Progenitor cell of endocrine pancreas (in vitro differentiated cells): ENCODE data around the gene PPM1H. TPM values are rescaled to one million over a fixed set of nuclear protein-coding genes. Genes with fewer than 3 reads are reported as not detected.
A peak's percentile ranks its signal among the peaks of the same experiment; 100 is the strongest.

Experiments
- DNase-seq: peaks from one replicate; pipeline ENCODE4 v3.0.0; 2021; ENCODE audit warnings: low spot score; ENCODE audit not compliant: unreplicated experiment
- H3K27ac Mint-ChIP-seq: 2 replicates; pipeline ENCODE4 v1.8.0; 2021; ENCODE audit warnings: mild to moderate bottlenecking, moderate library complexity, mixed read lengths
- H3K27me3 Mint-ChIP-seq: 2 replicates; pipeline ENCODE4 v1.8.0; 2021; ENCODE audit warnings: mixed read lengths
- H3K36me3 Mint-ChIP-seq: 2 replicates; pipeline ENCODE4 v1.8.0; 2022; ENCODE audit warnings: mixed read lengths; ENCODE audit not compliant: insufficient read depth
- H3K4me1 Mint-ChIP-seq: 2 replicates; pipeline ENCODE4 v1.8.0; 2021; ENCODE audit warnings: low read depth, mixed read lengths
- H3K4me3 Mint-ChIP-seq: 2 replicates; pipeline ENCODE4 v1.8.0; 2021; ENCODE audit warnings: low read depth, mild to moderate bottlenecking, moderate library complexity, mixed read lengths
- H3K9me3 Mint-ChIP-seq: 2 replicates; pipeline ENCODE4 v1.8.0; 2021; ENCODE audit warnings: low read depth, mixed read lengths
- CTCF ChIP-seq: fragments of 200-600 bp; sonication (generic); IDR thresholded peaks from one replicate; pipeline ENCODE4 v1.5.0; 2021; ENCODE audit warnings: antibody characterized with exemption, mild to moderate bottlenecking; ENCODE audit not compliant: unreplicated experiment
- long read RNA-seq: library from polyadenylated mRNA; unstranded; transcript quantifications from one replicate; pipeline ENCODE4 v2.0.0, GENCODE V29; 2020
- total RNA-seq: library from RNA; stranded (reverse); gene quantifications from 2 replicates; pipeline ENCODE4 v1.2.1, GENCODE V29; 2021

PPM1H gene, protein sequence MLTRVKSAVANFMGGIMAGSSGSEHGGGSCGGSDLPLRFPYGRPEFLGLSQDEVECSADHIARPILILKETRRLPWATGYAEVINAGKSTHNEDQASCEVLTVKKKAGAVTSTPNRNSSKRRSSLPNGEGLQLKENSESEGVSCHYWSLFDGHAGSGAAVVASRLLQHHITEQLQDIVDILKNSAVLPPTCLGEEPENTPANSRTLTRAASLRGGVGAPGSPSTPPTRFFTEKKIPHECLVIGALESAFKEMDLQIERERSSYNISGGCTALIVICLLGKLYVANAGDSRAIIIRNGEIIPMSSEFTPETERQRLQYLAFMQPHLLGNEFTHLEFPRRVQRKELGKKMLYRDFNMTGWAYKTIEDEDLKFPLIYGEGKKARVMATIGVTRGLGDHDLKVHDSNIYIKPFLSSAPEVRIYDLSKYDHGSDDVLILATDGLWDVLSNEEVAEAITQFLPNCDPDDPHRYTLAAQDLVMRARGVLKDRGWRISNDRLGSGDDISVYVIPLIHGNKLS
- total RNA-seq: 24.9 and 25.4 TPM in 2 replicates
- long read RNA-seq, partial matches to known transcripts: 1 of 9 reads
- long read RNA-seq, other reads (novel, unspliced or antisense): 8 of 9 reads

DNA sequence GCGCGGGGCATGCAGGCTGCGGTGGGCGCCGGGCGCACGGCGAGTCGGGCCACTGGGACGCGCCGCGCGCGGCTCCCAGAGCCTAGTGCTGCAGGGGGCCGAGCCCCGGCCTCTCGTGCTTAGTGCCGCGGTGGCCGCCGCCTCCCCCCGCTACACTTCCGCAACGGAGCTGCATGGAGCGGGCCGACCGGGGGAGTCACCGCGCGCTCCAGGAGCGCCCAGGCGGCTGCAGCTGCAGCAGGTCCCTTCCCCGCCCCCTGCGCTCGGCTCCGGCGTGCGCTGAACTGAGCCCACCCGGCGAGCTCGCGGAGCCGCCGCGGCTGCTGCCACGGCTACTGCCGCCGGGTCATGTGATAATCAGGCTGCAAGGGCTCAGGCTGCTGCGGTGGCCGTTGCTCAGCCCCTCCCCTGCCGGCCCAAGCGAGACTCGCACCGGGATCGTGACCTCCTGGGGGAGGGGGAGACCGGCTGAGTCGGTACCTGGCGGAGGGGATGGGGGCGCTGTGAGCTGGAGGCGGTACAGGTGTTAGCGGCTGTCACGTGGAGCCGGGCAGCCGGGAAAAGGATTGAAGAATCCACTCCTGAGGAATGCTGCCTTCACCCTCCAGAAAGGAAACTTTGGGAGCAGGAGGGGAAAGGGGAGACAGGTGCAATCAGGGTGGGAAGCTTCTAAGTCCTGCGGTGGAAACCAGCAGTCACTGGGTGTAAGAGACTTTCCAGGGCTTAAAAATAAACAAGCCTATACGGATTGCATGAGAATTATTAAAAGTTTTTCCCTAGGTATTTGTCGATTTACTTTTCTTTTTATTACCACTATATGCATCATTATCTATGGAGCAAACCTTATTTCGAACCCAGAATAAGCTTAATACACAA, at the start of gene PPM1H:
TSS of gene PPM1H (minus strand) at position 352 of the 876 bp plus-strand sequence. CDS start 414 bp downstream, outside the sequence.
- peaks cover 3% of the 10 kb centered on the region for H3K27me3 Mint-ChIP-seq
- H3K36me3 Mint-ChIP-seq: no peaks in the 10 kb centered on the region
- H3K27ac Mint-ChIP-seq: peak within 1 kb of the TSS; percentile 97
- TF ChIP-seq CTCF: peak; percentile 90
- peak; percentile 98 for DNase-seq
- peak within 1 kb of the TSS; percentile 96 for H3K4me3 Mint-ChIP-seq
- peaks cover 23% of the 10 kb centered on the region for H3K4me1 Mint-ChIP-seq
- H3K9me3 Mint-ChIP-seq: no peaks in the 10 kb centered on the region

DNA sequence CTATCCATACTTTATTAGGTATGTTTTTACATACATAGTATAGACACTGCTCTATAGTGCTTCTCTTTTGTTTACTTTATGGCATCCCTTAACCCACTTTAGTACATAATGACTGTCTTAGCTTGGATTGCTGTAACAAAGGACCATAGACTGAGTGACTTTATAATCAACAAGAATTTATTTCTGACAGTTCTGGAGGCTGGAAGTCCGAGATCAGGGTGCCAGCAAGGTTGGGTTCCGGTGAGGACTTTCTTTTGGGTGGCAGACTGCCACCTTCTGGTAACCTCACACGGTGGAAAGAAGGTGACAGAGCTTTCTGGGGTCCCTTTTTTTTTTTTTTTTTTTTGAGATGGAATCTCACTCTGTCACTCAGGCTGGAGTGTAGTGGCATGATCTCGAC, 48.6 kb upstream of the PPM1H start:
- TF ChIP-seq CTCF: peak; percentile 20
- no peaks in the 10 kb centered on the region for H3K9me3 Mint-ChIP-seq
- no peak overlapping the region for H3K4me3 Mint-ChIP-seq
- DNase-seq: no peak
- H3K36me3 Mint-ChIP-seq: no peaks in the 10 kb centered on the region
- H3K27ac Mint-ChIP-seq: no peak overlapping the region
- H3K27me3 Mint-ChIP-seq: no peaks in the 10 kb centered on the region
- H3K4me1 Mint-ChIP-seq: no peaks in the 10 kb centered on the region

GRCh38 chr12:62978768-62979167, 43.8 kb upstream of the PPM1H start:
- no peak for TF ChIP-seq CTCF
- Mint-ChIP-seq H3K36me3 (no peaks in the 10 kb centered on the region), H3K4me3 (no peak overlapping the region), H3K9me3 (peaks cover 5% of the 10 kb centered on the region), H3K27me3 (peaks cover 2% of the 10 kb centered on the region), H3K27ac (no peak overlapping the region), H3K4me1 (no peaks in the 10 kb centered on the region)
- DNase-seq: no peak

GRCh38 chr12:62977883-62978282, 42.9 kb upstream of the PPM1H start:
- Mint-ChIP-seq H3K27ac (no peak overlapping the region), H3K4me3 (no peak overlapping the region), H3K36me3 (no peaks in the 10 kb centered on the region), H3K4me1 (no peaks in the 10 kb centered on the region), H3K9me3 (peaks cover 5% of the 10 kb centered on the region), H3K27me3 (peaks cover 2% of the 10 kb centered on the region)
- DNase-seq: no peak
- TF ChIP-seq CTCF: no peak

- no peaks in the 10 kb centered on the region for H3K4me1 Mint-ChIP-seq
- H3K36me3 Mint-ChIP-seq: no peaks in the 10 kb centered on the region
- no peak overlapping the region for H3K27ac Mint-ChIP-seq
- no peak overlapping the region for H3K4me3 Mint-ChIP-seq
- H3K27me3 Mint-ChIP-seq: peaks cover 2% of the 10 kb centered on the region
- H3K9me3 Mint-ChIP-seq: peaks cover 5% of the 10 kb centered on the region
- no peak for DNase-seq
- no peak for TF ChIP-seq CTCF
These were observed 42.5 kb upstream of the PPM1H start for GRCh38 chr12:62977418-62977817.
